Activated naive CD4-positive, alpha-beta T cell treated with anti-CD3 and anti-CD28 coated beads, Interleukin-2, amount 50 U/mL, for 24 hours (primary cell): ENCODE data around the gene ABL1.

Source experiments
- H3K27ac Mint-ChIP-seq: one replicate; pipeline ENCODE4 v1.8.0; 2021; ENCODE audit warnings: mild to moderate bottlenecking, mixed read lengths
- H3K27me3 Mint-ChIP-seq: one replicate; pipeline ENCODE4 v1.8.0; 2021; ENCODE audit warnings: mixed read lengths
- H3K36me3 Mint-ChIP-seq: one replicate; pipeline ENCODE4 v1.8.0; 2021; ENCODE audit warnings: mixed read lengths
- H3K4me1 Mint-ChIP-seq: one replicate; pipeline ENCODE4 v1.8.0; 2021; ENCODE audit warnings: mixed read lengths
- H3K4me3 Mint-ChIP-seq: one replicate; pipeline ENCODE4 v1.8.0; 2021; ENCODE audit warnings: mild to moderate bottlenecking, mixed read lengths
- H3K9me3 Mint-ChIP-seq: one replicate; pipeline ENCODE4 v1.8.0; 2021; ENCODE audit warnings: mixed read lengths

The ABL1 gene

DNA sequence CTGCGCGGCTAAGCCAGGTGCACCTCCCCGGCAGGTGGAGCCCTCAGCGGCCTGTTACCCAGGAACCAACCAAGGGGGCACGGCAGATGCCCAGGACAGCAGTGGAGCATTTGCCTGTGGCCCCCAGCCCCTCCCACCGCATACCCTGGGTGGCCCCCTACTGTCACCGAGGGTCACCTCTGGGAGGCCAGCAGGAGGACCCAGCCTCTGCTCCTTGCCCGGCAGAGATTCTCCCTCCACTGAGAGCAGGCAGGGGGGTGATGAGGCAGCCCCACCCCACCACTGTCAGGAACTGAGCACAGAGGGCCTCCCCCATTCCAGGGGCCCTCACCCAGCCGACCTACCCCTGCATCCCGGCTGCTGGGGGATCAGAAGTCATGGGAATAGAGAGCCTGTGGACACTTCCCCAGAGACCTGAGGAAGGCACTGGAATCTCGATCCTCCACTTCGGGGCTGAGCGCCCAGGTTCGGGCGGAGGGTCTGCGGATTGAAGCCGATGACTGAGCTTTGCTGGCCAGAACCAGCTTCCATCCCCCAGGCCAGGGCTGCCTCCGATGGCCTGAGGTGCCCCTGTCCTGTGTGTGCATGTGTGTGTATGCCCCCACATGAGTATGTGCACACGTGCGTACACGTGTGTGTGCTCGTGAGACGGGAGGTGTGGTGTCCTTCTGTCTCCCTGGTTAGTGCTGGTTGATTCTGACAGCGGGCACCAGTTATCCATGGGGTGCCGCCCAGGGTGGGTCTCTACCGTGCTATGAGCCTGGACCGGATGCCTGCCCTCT lies 61.4 kb downstream of the ABL1 start, which contains the start of gene QRFP:
Gene QRFP (minus strand): TSS at position 580 of the 782 bp plus-strand sequence. CDS start 2,974 bp downstream, outside the sequence.
- H3K36me3 Mint-ChIP-seq, result no peaks in the 10 kb centered on the region
- no peaks in the 10 kb centered on the region for H3K9me3 Mint-ChIP-seq
- no peaks in the 10 kb centered on the region for H3K27me3 Mint-ChIP-seq
- H3K4me3 Mint-ChIP-seq, result no peak within 1 kb of the TSS
- no peak within 1 kb of the TSS for H3K27ac Mint-ChIP-seq
- no peaks in the 10 kb centered on the region for H3K4me1 Mint-ChIP-seq

DNA sequence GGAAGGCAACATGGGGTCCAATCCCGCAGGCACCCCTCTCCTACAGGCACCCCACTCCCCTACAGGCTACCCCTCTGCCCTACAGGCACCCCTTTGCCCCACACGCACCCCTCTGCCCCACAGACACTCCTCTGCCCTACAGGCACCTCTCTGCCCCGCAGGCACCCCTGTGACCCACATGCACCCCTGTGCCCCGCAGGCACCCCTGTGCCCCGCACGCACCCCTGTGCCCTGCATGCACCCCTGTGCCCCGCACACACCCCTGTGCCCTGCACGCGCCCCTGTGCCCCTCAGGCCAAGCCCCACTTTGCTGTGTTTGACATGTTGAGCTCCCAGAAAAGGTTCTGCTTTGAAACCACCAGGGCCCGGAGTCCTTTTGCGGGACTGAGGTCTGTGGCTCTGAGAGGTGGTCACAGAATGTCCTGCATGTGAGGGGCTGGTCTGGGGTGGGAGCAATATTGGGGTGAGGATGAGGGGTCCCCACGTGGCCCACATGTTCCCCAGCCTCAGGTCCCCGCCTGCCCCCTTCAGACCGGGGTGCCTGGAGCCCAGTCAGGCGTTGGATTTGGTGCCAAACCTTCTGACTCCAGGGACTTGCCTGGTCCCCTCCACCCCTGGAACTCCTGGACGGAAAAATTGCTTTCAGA lies 62.2 kb downstream of the ABL1 start:
- Mint-ChIP-seq H3K4me3 (no peak overlapping the region), H3K27me3 (no peaks in the 10 kb centered on the region), H3K27ac (no peak overlapping the region), H3K9me3 (no peaks in the 10 kb centered on the region), H3K36me3 (no peaks in the 10 kb centered on the region), H3K4me1 (no peaks in the 10 kb centered on the region)

DNA sequence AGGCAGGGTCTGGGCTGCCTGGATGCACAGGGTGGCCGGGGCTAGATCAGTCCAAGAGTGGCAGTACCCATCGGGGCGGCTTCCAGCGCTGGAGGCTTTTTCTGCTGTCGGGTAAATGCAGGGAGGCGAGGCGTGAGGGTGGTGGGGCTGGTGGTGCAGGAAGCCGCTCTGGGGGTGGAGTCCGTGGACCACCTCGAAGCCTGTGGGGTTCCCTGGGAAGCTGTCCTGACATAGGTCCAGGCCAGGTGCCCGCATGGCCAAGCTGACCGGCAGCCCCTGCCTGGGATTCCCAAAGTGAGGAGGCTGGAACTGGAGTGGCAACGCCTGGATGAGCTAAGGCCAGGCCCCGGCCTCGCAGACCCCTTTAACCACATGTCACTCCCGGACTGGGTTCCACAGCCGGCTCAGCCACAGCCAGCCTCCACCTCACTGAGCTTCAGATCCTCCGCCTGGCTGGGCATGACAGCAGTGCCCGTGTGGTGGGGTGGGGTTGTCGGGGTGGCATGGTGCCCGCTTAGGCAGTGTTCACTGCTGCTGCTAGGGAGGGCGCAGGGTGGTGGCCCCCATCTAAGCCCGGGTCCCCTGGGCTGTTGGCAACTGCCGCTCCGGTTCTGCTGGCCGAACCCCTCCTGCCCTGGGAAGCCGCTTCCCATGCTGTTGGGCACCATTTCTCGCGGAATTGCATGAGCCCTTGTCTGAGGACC lies 62.9 kb downstream of the ABL1 start:
- Mint-ChIP-seq H3K36me3 (no peaks in the 10 kb centered on the region), H3K9me3 (no peaks in the 10 kb centered on the region), H3K27ac (no peak overlapping the region), H3K4me1 (no peaks in the 10 kb centered on the region), H3K27me3 (no peaks in the 10 kb centered on the region), H3K4me3 (no peak overlapping the region)

DNA sequence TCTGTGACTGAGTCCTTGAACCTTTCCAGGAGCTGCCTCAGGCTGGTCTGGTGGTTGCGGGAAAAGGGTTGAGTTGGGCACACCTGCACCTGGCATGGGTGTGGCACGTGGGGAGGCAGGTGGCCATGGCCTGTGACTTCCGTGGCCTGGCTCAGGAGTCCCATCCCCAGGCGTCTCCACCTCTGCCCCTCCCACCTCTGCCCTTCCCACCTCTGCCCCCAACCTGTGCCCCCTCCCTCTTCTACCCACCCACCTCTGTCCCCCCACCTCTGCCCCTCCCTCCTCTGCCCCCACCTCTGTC lies 63.4 kb downstream of the ABL1 start:
- Mint-ChIP-seq H3K27ac (no peak overlapping the region), H3K27me3 (no peaks in the 10 kb centered on the region), H3K4me3 (no peak overlapping the region), H3K9me3 (no peaks in the 10 kb centered on the region), H3K36me3 (no peaks in the 10 kb centered on the region), H3K4me1 (no peaks in the 10 kb centered on the region)

DNA sequence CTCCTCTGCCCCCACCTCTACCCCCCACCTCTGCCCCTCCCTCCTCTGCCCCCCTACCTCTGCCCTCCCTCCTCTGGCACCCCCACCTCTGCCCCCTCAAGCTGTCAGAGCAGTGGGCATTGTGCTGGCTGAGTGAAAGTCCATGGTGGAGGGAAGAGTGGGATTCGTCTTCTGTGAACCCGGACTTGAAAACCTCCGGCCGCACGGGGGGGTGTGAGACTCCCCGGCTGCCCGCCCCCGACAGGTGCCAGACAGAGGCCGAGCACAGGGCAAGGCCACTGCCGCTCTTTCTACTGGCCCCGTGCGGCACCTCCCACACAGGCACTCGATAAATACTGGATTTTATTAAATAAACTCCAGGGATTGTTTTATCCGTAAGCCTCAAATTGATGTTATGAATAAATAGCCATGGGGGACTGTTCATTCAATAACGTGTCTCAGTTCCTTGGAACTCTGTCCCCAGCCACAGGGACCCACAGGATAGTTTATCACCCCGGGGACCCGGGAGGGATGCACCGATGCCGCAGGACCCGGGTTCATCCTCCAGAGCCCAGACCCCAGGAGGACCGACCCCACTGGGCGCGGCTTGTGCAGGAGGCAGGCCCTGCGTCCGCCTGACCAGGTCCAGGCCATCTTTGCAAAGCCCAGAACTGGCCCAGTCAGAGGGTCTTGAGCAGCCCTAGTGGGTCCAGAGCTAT lies 64.1 kb downstream of the ABL1 start:
- Mint-ChIP-seq H3K4me3 (no peak overlapping the region), H3K36me3 (no peaks in the 10 kb centered on the region), H3K27ac (no peak overlapping the region), H3K4me1 (no peaks in the 10 kb centered on the region), H3K27me3 (no peaks in the 10 kb centered on the region), H3K9me3 (no peaks in the 10 kb centered on the region)

GRCh38 chr9:130900701-130901497 lies 65.8 kb downstream of the ABL1 start:
- H3K4me3 Mint-ChIP-seq, result no peak overlapping the region
- no peaks in the 10 kb centered on the region for H3K9me3 Mint-ChIP-seq
- H3K36me3 Mint-ChIP-seq, result no peaks in the 10 kb centered on the region
- no peaks in the 10 kb centered on the region for H3K27me3 Mint-ChIP-seq
- H3K4me1 Mint-ChIP-seq, result no peaks in the 10 kb centered on the region
- H3K27ac Mint-ChIP-seq, result no peak overlapping the region

DNA sequence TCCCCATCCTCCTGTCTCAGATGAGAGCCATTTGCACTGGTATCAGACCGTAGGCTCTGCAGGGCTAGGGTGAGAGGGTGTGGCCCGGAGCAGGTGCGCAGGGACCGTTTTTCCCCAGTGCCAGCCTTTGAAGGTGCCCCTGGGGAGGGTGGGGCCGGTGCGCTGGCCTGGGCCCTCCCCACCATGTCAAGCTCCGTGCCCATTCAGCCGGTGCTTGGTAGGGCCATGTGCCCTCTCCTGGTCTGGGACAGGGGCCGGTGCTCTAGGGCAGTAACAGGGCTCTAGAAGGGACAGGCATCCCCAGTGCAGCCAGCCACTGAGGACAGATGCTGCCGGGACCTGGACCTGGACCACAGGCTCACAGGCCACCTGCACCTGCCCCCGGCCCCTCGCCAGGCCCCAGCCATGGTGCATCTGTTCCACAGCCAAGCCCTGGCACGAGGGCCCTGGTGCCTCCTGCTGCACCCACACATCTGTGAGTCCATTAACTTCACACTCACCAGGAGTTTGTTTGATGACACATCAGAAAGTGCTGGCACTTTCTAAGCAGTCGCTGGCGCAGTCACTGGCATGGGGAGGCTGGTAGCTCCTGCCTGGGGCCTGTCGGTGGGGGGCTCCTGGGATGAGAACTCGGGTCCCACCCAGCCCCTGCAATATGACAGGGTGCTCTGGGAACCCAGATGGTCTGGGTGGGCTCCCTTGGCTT lies 66.6 kb downstream of the ABL1 start:
- H3K4me1 Mint-ChIP-seq, result no peaks in the 10 kb centered on the region
- H3K9me3 Mint-ChIP-seq, result no peaks in the 10 kb centered on the region
- H3K27ac Mint-ChIP-seq, result no peak overlapping the region
- H3K36me3 Mint-ChIP-seq, result no peaks in the 10 kb centered on the region
- H3K4me3 Mint-ChIP-seq, result no peak overlapping the region
- no peaks in the 10 kb centered on the region for H3K27me3 Mint-ChIP-seq

- H3K36me3 Mint-ChIP-seq, result no peaks in the 10 kb centered on the region
- H3K4me3 Mint-ChIP-seq, result no peak overlapping the region
- no peaks in the 10 kb centered on the region for H3K4me1 Mint-ChIP-seq
- no peak overlapping the region for H3K27ac Mint-ChIP-seq
- no peaks in the 10 kb centered on the region for H3K27me3 Mint-ChIP-seq
- no peaks in the 10 kb centered on the region for H3K9me3 Mint-ChIP-seq
Observed at GRCh38 chr9:130902204-130903185, 67.4 kb downstream of the ABL1 start.

GRCh38 chr9:130903194-130904069 lies 68.4 kb downstream of the ABL1 start:
- Mint-ChIP-seq H3K27ac (no peak overlapping the region), H3K4me3 (no peak overlapping the region), H3K36me3 (no peaks in the 10 kb centered on the region), H3K27me3 (no peaks in the 10 kb centered on the region), H3K4me1 (no peaks in the 10 kb centered on the region), H3K9me3 (no peaks in the 10 kb centered on the region)

DNA sequence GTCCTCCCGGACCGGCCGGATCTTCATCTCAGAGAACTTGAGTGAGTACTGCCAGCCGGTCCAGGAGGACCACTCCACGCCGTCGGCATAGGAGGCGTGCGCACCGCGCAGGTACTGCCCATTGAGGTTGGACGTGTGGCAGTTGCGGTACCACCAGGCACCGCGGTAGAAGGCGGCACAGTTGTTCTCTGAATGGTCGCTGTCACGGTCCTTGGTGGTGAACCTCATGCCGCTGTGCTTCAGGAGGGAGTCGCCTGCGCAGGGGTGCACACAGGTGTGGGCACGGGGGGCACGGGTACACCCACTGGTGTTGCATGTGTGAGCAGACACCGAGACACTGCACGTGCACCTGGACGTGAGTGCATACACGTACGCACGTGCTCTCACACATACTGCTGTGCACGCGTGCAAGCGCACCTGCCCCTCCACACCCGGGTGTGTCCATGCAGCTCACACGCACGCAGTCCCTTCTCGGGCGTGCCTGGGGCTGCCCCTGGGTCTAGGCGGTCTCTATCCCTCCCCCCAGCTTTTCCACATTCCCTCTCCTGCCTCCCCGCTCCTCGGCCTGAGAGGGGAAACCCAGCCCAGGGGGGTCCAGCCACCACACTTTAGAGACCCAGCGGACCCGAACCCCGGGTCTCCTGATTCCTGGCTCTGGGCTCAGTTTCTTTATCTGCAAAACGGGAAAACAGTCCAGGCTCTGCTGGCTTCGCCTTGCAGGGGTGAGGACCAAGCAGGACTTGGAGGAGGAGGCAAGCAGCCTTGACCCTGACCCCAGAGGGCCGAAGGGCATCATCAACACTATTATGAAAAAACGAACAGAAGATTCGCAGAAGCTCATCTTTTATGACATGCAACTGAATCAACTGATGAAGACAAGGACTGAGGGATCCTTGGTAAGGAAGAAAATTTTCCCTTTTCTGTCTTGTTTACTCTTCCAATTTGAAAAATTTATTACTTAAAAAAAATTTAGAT lies 69.3 kb downstream of the ABL1 start:
- H3K27ac Mint-ChIP-seq, result no peak overlapping the region
- no peak overlapping the region for H3K4me3 Mint-ChIP-seq
- H3K36me3 Mint-ChIP-seq, result no peaks in the 10 kb centered on the region
- H3K9me3 Mint-ChIP-seq, result no peaks in the 10 kb centered on the region
- H3K27me3 Mint-ChIP-seq, result no peaks in the 10 kb centered on the region
- H3K4me1 Mint-ChIP-seq, result no peaks in the 10 kb centered on the region

DNA sequence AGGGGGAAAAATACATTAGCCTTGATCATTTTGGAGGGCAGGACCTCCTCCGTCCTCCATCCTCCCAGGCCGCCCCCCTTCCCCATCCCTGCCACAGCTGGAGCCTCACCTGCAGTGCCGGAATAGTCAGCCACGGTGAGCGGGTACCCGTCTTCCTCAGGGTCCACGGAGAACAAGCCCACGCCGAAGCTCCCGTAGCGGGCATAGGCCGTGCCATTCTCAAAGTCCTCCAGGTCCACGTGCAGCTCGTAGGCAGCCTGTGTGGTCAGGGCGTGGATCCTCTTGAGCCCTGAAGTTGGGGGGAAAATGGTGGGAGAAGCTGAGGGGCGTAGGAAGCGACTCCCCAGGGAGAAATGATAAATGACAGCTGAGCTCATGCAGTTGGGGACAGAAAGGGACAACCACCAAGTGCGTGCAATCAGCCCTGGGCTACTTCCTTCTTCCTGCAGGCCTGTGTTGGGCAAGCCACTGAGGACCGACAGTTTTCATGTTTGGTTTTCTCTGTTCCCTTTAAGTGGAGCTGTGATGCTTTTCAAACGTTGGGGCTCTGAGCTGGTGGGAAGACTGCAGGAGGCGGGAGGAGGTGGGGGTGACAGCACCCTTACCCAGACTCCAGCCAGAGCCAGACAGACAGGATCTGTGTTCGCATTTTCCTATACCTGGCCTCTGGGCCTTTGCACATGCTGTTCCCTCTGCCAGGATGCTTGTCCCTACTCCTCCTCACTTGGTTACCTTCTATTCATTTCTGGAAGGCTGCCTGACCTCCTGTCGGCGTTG lies 70.3 kb downstream of the ABL1 start:
- Mint-ChIP-seq H3K27ac (no peak overlapping the region), H3K9me3 (no peaks in the 10 kb centered on the region), H3K36me3 (no peaks in the 10 kb centered on the region), H3K27me3 (no peaks in the 10 kb centered on the region), H3K4me1 (no peaks in the 10 kb centered on the region), H3K4me3 (no peak overlapping the region)
